ENCODE measurements around the gene SPACDR.
"Not testable (repeated sequence)": the region's sequence is repeated elsewhere in the genome, so short reads cannot be mapped to it uniquely, and the experiment has no call there.

SPACDR gene, protein sequence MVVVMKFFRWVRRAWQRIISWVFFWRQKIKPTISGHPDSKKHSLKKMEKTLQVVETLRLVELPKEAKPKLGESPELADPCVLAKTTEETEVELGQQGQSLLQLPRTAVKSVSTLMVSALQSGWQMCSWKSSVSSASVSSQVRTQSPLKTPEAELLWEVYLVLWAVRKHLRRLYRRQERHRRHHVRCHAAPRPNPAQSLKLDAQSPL

DNA sequence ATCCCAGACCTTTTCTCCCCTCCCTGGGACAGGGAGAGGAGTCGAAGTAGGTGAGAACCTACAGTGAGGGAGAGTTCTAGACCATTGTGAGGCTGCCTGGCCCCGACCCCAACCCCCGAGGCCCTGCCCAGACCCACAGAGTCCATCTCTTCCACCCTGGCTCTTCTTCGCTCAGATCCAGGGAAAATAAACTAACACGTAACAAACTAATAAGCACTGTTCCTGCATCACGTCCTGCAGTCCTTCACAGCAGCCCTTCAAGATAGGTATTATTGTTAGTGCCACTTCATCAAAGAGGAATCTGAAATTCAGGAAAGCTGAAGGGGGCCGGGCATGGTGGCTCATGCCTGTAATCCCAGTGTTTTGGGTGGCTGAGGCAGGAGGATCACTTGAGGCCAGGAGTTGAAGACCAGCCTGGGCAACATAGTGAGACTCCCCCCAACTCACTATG, at the start of gene SPACDR:
SPACDR (minus strand) TSS at position 51 of the 451 bp plus-strand sequence. CDS start 235 bp downstream, outside the sequence.
- H3K36me3 Mint-ChIP-seq (ENCODE audit: low read depth): peaks cover 49% of the 10 kb centered on the region
- H3K27me3 Mint-ChIP-seq: no peaks in the 10 kb centered on the region
- peaks cover 2% of the 10 kb centered on the region for H3K4me1 Mint-ChIP-seq (ENCODE audit: low read depth)
- no peak for DNase-seq
- H3K4me3 Mint-ChIP-seq: no peak within 1 kb of the TSS
- no peaks in the 10 kb centered on the region for H3K9me3 Mint-ChIP-seq
- peak within 1 kb of the TSS; percentile 57 for H3K27ac Mint-ChIP-seq

DNA sequence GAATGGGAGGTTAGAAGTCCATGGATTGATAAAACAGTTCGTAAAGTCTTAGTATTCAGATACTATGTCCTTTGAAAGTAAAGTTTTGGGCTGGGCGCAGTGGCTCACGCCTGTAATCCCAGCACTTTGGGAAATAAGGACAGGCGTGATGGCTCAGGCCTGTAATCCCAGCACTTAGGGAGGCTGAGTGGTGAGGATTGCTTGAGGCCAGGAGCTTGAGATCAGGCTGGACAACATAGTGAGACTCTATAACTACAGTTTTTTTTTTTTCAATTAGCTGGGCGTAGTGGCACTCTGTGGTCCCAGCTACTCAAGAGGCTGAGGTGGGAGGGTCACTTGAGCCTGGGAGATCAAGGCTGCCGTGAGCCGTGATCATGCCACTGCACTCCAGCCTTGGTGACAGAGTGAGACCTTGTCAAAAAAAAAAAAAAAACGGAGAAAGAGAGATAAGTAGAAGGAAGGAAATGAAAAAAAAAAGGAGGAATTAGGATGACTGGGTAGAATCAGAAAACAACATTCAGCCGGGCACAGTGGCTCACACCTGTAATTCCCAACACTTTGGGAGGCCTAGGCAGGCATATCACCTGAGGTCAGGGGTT, 49.3 kb upstream of the SPACDR start:
- no peak for DNase-seq

DNA sequence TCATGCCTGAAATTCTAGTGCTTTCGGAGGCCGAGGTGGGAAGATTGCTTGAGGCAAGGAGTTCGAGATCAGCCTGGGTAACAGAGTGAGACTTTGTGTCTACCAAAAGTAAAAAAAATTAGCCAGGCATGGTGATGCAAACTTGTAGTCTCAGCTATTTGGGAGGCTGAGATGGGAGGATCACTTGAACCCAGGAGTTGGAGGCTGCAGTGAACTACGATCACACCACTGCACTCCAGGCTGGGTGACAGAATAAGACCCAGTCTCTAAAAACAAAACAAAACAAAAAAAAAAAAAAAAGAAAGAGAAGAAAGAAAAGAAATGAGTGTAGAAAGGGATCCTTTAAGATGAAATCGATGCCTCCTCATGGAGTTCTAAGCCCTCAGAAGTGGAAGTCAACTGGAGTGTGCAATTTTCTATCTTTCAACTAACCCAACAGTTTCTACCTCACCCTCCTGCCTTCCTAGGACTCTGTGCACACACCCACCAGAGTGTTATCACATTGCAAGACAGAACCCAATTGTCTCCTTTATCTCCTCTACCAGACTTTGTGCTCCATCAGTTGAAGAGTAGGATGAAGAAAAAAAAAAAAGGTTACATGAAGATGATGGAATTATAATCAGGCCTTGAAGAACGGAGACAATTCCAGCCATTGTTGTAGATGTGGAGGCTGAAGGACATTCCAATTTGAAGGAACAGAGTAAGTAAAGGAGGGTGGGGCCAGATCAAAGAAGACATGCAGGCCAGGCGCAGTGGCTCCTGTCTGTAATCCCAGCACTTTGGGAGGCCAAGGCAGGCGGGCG, 46.6 kb upstream of the SPACDR start:
- Mint-ChIP-seq H3K36me3 (ENCODE audit: low read depth) (no peaks in the 10 kb centered on the region), H3K9me3 (no peaks in the 10 kb centered on the region), H3K4me1 (ENCODE audit: low read depth) (peaks cover 13% of the 10 kb centered on the region), H3K4me3 (no peak overlapping the region), H3K27ac (no peak overlapping the region), H3K27me3 (no peaks in the 10 kb centered on the region)
- DNase-seq: no peak

More for the DNA sequence above, 49.3 kb upstream of the SPACDR start:
- Mint-ChIP-seq H3K9me3 (no peaks in the 10 kb centered on the region), H3K27me3 (no peaks in the 10 kb centered on the region), H3K27ac (no peak overlapping the region), H3K4me1 (ENCODE audit: low read depth) (peaks cover 28% of the 10 kb centered on the region), H3K4me3 (no peak overlapping the region), H3K36me3 (ENCODE audit: low read depth) (no peaks in the 10 kb centered on the region)

GRCh38 chr7:100509231-100509630, 45.2 kb upstream of the SPACDR start:
- Mint-ChIP-seq H3K36me3 (ENCODE audit: low read depth) (no peaks in the 10 kb centered on the region), H3K9me3 (no peaks in the 10 kb centered on the region), H3K4me1 (ENCODE audit: low read depth) (peaks cover 5% of the 10 kb centered on the region), H3K27ac (no peak overlapping the region), H3K4me3 (no peak overlapping the region), H3K27me3 (no peaks in the 10 kb centered on the region)
- DNase-seq: no peak

GRCh38 chr7:100506356-100506923, 42.4 kb upstream of the SPACDR start:
- Mint-ChIP-seq H3K9me3 (no peaks in the 10 kb centered on the region), H3K27ac (no peak overlapping the region), H3K27me3 (no peaks in the 10 kb centered on the region), H3K4me1 (ENCODE audit: low read depth) (no peaks in the 10 kb centered on the region), H3K36me3 (ENCODE audit: low read depth) (no peaks in the 10 kb centered on the region), H3K4me3 (no peak overlapping the region)
- DNase-seq: no peak

DNA sequence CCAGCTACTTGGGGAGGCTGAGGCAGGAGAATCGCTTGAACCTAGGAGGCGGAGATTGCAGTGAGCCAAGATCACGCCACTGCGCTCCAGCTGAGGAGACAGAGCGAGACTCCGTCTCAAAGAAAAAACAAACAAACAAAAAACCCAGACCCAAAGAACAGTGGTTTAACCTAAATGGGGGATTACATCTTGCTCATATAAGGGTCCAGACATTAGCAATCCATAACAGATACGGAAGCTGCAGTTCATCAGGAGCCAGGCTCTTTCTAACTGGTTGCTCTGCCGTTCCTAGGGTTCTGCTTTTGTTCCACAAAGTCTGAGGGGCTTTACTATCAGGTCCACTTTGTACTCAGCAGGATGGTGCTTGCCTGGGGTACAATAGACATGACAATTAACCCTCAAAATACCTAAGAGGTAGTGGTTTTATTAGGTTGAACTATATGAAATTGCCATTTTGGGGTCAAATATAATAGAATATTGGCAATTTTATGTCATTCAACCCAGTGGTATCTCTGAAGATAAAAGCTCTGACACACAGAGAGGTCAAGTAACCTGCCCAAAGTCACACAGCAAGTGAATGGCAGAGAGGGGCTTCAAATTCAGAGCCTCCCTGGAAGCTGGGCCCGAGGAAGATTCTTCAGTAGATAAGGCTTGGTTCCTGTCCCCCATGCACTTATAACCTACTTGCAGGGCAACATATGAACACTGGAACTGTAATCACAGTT, 41.0 kb upstream of the SPACDR start:
- Mint-ChIP-seq H3K36me3 (ENCODE audit: low read depth) (no peaks in the 10 kb centered on the region), H3K27me3 (no peaks in the 10 kb centered on the region), H3K27ac (no peak overlapping the region), H3K4me1 (ENCODE audit: low read depth) (no peaks in the 10 kb centered on the region), H3K4me3 (no peak overlapping the region), H3K9me3 (no peaks in the 10 kb centered on the region)
- no peak for DNase-seq

GRCh38 chr7:100504031-100504430, 40.0 kb upstream of the SPACDR start:
- not testable (repeated sequence) for H3K4me3 Mint-ChIP-seq; H3K9me3 Mint-ChIP-seq; H3K36me3 Mint-ChIP-seq (ENCODE audit: low read depth); DNase-seq; H3K27me3 Mint-ChIP-seq; H3K27ac Mint-ChIP-seq; H3K4me1 Mint-ChIP-seq (ENCODE audit: low read depth)

DNA sequence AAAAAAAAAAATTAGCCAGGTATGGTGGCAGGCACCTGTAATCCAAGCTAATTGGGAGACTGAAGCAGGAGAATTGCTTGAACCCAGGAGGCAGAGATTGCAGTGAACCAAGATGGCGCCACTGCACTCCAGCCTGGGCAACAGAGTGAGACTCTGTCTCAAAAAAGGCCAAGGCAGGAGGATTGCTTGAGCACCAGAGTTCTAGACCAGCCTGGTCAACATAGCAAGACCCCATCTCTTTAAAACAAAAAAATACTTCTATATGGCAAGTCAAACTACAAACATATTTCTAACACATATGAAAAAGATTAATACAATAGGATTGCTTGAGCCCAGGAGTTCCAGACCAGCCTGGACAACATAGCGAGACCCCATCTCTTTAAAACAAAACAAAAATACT, 36.7 kb upstream of the SPACDR start:
- H3K27me3 Mint-ChIP-seq, H3K9me3 Mint-ChIP-seq: not testable (repeated sequence)

GRCh38 chr7:100496509-100496908, 32.4 kb upstream of the SPACDR start:
- H3K9me3 Mint-ChIP-seq: no peaks in the 10 kb centered on the region
- no peaks in the 10 kb centered on the region for H3K36me3 Mint-ChIP-seq (ENCODE audit: low read depth)
- no peak overlapping the region for H3K27ac Mint-ChIP-seq

More for the DNA sequence above, 36.7 kb upstream of the SPACDR start:
- H3K27ac Mint-ChIP-seq; H3K4me3 Mint-ChIP-seq; H3K36me3 Mint-ChIP-seq (ENCODE audit: low read depth); DNase-seq; H3K4me1 Mint-ChIP-seq (ENCODE audit: low read depth): not testable (repeated sequence)

GRCh38 chr7:100493476-100494264, 29.6 kb upstream of the SPACDR start:
- Mint-ChIP-seq H3K27me3 (no peaks in the 10 kb centered on the region), H3K27ac (peak overlapping the region; percentile 59), H3K4me3 (peak overlapping the region; percentile 56), H3K9me3 (no peaks in the 10 kb centered on the region), H3K36me3 (ENCODE audit: low read depth) (no peaks in the 10 kb centered on the region), H3K4me1 (ENCODE audit: low read depth) (peaks cover 13% of the 10 kb centered on the region)
- peak; percentile 78 for DNase-seq

More at GRCh38 chr7:100496509-100496908, 32.4 kb upstream of the SPACDR start:
- no peak overlapping the region for H3K4me3 Mint-ChIP-seq
- H3K27me3 Mint-ChIP-seq: no peaks in the 10 kb centered on the region
- H3K4me1 Mint-ChIP-seq (ENCODE audit: low read depth): peaks cover 10% of the 10 kb centered on the region
- DNase-seq: no peak

GRCh38 chr7:100492738-100493475, 28.8 kb upstream of the SPACDR start:
- Mint-ChIP-seq H3K4me1 (ENCODE audit: low read depth) (peaks cover 13% of the 10 kb centered on the region), H3K4me3 (peak overlapping the region; percentile 56), H3K27ac (no peak overlapping the region), H3K27me3 (no peaks in the 10 kb centered on the region), H3K36me3 (ENCODE audit: low read depth) (no peaks in the 10 kb centered on the region), H3K9me3 (no peaks in the 10 kb centered on the region)
- no peak for DNase-seq

GRCh38 chr7:100491192-100491578, 27.1 kb upstream of the SPACDR start:
- peaks cover 13% of the 10 kb centered on the region for H3K4me1 Mint-ChIP-seq (ENCODE audit: low read depth)
- no peak overlapping the region for H3K27ac Mint-ChIP-seq
- H3K4me3 Mint-ChIP-seq: no peak overlapping the region
- H3K27me3 Mint-ChIP-seq: no peaks in the 10 kb centered on the region
- no peaks in the 10 kb centered on the region for H3K9me3 Mint-ChIP-seq
- DNase-seq: no peak
- H3K36me3 Mint-ChIP-seq (ENCODE audit: low read depth): no peaks in the 10 kb centered on the region

DNA sequence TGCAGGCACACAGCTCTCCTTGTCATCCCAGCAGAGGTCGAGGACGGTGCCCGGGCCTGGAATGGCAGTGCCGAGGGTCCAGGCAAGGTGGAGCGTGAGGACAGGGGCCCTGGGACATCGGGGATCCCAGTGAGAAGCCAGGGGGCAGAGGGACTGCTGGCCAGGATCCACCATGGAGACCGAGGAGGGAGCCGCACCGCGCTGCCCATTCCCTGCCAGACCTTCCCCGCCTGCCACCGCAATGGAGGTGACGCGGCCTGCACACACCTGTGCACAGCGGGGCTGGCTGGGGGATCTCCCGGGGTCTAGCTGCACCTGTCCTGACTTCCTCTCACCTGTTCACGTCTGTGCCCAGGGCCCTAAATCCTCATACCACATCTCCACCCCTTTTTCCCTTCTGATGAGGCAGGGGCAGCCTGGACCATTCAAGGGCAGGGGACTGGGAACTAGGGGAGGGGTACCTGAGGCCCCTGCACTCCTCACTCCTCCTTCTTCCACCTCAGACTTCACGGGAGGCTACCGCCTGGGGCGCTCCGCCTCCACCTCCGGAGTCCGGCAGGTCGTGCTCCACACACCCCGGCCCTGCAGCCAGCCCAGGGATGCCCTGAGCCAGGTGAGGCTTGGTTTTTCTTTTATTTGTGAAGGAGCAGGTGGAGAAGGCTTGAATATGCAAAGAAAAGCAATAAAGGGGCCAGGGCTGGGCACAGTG, 26.6 kb upstream of the SPACDR start:
- Mint-ChIP-seq H3K27ac (no peak overlapping the region), H3K4me1 (ENCODE audit: low read depth) (peaks cover 13% of the 10 kb centered on the region), H3K4me3 (no peak overlapping the region), H3K27me3 (no peaks in the 10 kb centered on the region), H3K36me3 (ENCODE audit: low read depth) (no peaks in the 10 kb centered on the region), H3K9me3 (no peaks in the 10 kb centered on the region)
- no peak for DNase-seq

Data from activated T-cell treated with anti-CD3 and anti-CD28 coated beads, Interleukin-2, amount 50 U/mL, for 24 hours (primary cell).